Small intestine (tissue), 7 donors: ENCODE measurements around the gene PLAAT1. TPM values are rescaled to one million over a fixed set of nuclear protein-coding genes. Genes with fewer than 3 reads are reported as not detected.

Source experiments
- DNase-seq, 2 donors: peaks; one replicate each; pipeline versions ENCODE4 v3.0.0 to v3.0.0-alpha.2; 2013
- FAIRE-seq: peaks from 2 replicates; lab custom pipeline; 2012; peaks lifted over from hg19 to GRCh38; lab: Jason Lieb, UNC
- H3K27ac ChIP-seq, 3 donors: one replicate each; pipeline ENCODE4 v1.5.1; 2013; ENCODE audit warnings: low read length in 2 of 3, mild to moderate bottlenecking in 2 of 3, control low read depth in 1 of 3, inconsistent platforms in 1 of 3, low read depth in 1 of 3, moderate library complexity in 1 of 3
- H3K27me3 ChIP-seq, 3 donors: one replicate each; pipeline ENCODE4 v1.6.1; 2013; ENCODE audit warnings: low read length in 3 of 3, inconsistent platforms in 1 of 3; ENCODE audit not compliant: control insufficient read depth in 3 of 3, insufficient read depth in 3 of 3
- H3K36me3 ChIP-seq, 3 donors: one replicate each; pipeline ENCODE4 v1.6.1; 2013; ENCODE audit warnings: low read length in 3 of 3, inconsistent platforms in 1 of 3, low read depth in 1 of 3, mild to moderate bottlenecking in 1 of 3, moderate library complexity in 1 of 3; ENCODE audit not compliant: control insufficient read depth in 3 of 3, insufficient read depth in 2 of 3
- H3K4me1 ChIP-seq, 3 donors: one replicate each; pipeline ENCODE4 v1.6.1; 2013; ENCODE audit warnings: low read length in 2 of 3, inconsistent platforms in 1 of 3, low read depth in 1 of 3, mild to moderate bottlenecking in 1 of 3, moderate library complexity in 1 of 3; ENCODE audit not compliant: control insufficient read depth in 3 of 3, insufficient read depth in 2 of 3
- H3K4me3 ChIP-seq, 3 donors: one replicate each; pipeline ENCODE4 v1.5.1; 2013; ENCODE audit warnings: low read length in 3 of 3, control low read depth in 1 of 3, inconsistent platforms in 1 of 3, low read depth in 1 of 3, mild to moderate bottlenecking in 1 of 3, moderate library complexity in 1 of 3
- H3K9me3 ChIP-seq, 2 donors: one replicate each; pipeline ENCODE4 v1.6.1; 2013; ENCODE audit warnings: low read depth in 1 of 2, low read length in 1 of 2; ENCODE audit not compliant: control insufficient read depth in 2 of 2, insufficient read depth in 1 of 2
- WGBS, 3 donors: extraction: QIAGEN DNeasy Blood & Tissue Kit; methylation state at CpG; one replicate each; pipeline ENCODE4 v1.1.7; 2013; 5-methylcytosine and 5-hydroxymethylcytosine counted together
- polyA plus RNA-seq, 4 donors: library from polyadenylated mRNA; stranded (reverse) in 3 of 4; unstranded in 1 of 4; fragments of 200-250 nt in 3 of 4; fragments of 120-200 nt in 1 of 4; gene quantifications; one replicate each; pipeline versions ENCODE4 v1.2.1 to v1.2.3, GENCODE V29; 2013
- donor health status: healthy with polysubstance abuse.
- donor health status: control.
- donor health status: control.
- donor health status: Bipolar disorder and iron deficiency.
- donor health status: healthy.

The PLAAT1 gene
- polyA plus RNA-seq, 4 donors, result 0.06 to 0.81 (median 0.12) TPM; not detected in 1

GRCh38 chr3:193240436-193240849 is 579 bp upstream of the PLAAT1 start:
- H3K4me3 ChIP-seq, result peak overlapping the region in 2 of 3 donors; percentile 46 to 47
- no peak for DNase-seq
- no peak overlapping the region for H3K27ac ChIP-seq
- H3K36me3 ChIP-seq, result no peaks in the 10 kb centered on the region
- WGBS, 3 donors, result 0 to 6% (median 5%) methylated on average over 8 to 9 of the region's 9 CpGs
- H3K9me3 ChIP-seq, result peaks cover 0 to 2% of the 10 kb centered on the region in 2 donors
- no peak for FAIRE-seq
- H3K27me3 ChIP-seq, result peaks cover 0 to 21% (median 3%) of the 10 kb centered on the region in 3 donors
- H3K4me1 ChIP-seq, result peaks cover 0 to 2% (median 0%) of the 10 kb centered on the region in 3 donors

GRCh38 chr3:193241716-193242115 is 694 bp downstream of the PLAAT1 start:
- no peak for DNase-seq
- H3K27me3 ChIP-seq, result peaks cover 0 to 21% (median 3%) of the 10 kb centered on the region in 3 donors
- peak overlapping the region in 1 of 3 donors; percentile 19 for H3K4me3 ChIP-seq
- H3K9me3 ChIP-seq, result peaks cover 0 to 2% of the 10 kb centered on the region in 2 donors
- peaks cover 0 to 2% (median 0%) of the 10 kb centered on the region in 3 donors for H3K4me1 ChIP-seq
- no peaks in the 10 kb centered on the region for H3K36me3 ChIP-seq
- FAIRE-seq, result no peak
- 83 to 90% (median 86%) methylated on average over 11 of the region's 11 CpGs for WGBS, 3 donors
- H3K27ac ChIP-seq, result no peak overlapping the region

- Histone ChIP-seq H3K9me3 (peaks cover 2 to 5% of the 10 kb centered on the region in 2 donors), H3K27ac (no peak overlapping the region), H3K27me3 (peaks cover 0 to 21% (median 3%) of the 10 kb centered on the region in 3 donors), H3K36me3 (no peaks in the 10 kb centered on the region), H3K4me3 (no peak overlapping the region), H3K4me1 (peaks cover 0 to 2% (median 0%) of the 10 kb centered on the region in 3 donors)
- DNase-seq (no peak), FAIRE-seq (no peak)
- 82 to 87% (median 84%) methylated on average over 3 of the region's 3 CpGs for WGBS, 3 donors
These were observed 2.5 kb downstream of the PLAAT1 start for GRCh38 chr3:193243571-193243970.

GRCh38 chr3:193248848-193249468 is 7.9 kb downstream of the PLAAT1 start:
- DNase-seq, result no peak
- Histone ChIP-seq H3K4me3 (no peak overlapping the region), H3K9me3 (peaks cover 0 to 16% of the 10 kb centered on the region in 2 donors), H3K4me1 (no peaks in the 10 kb centered on the region), H3K36me3 (no peaks in the 10 kb centered on the region), H3K27ac (no peak overlapping the region), H3K27me3 (no peaks in the 10 kb centered on the region)
- FAIRE-seq, result no peak
- WGBS, 3 donors, result 46 to 90% (median 84%) methylated on average over 2 of the region's 2 CpGs

GRCh38 chr3:193250492-193250891 is 9.5 kb downstream of the PLAAT1 start:
- H3K27ac ChIP-seq, result no peak overlapping the region
- no peak for DNase-seq
- H3K4me3 ChIP-seq, result no peak overlapping the region
- no peaks in the 10 kb centered on the region for H3K27me3 ChIP-seq
- no peak for FAIRE-seq
- H3K36me3 ChIP-seq, result no peaks in the 10 kb centered on the region
- H3K9me3 ChIP-seq, result peaks cover 0 to 16% of the 10 kb centered on the region in 2 donors
- H3K4me1 ChIP-seq, result no peaks in the 10 kb centered on the region
- WGBS, 3 donors, result 73 to 87% (median 77%) methylated on average over 4 of the region's 4 CpGs

GRCh38 chr3:193253986-193254660 is 13.1 kb downstream of the PLAAT1 start:
- FAIRE-seq, result no peak
- no peak for DNase-seq
- no peaks in the 10 kb centered on the region for H3K36me3 ChIP-seq
- no peaks in the 10 kb centered on the region for H3K4me1 ChIP-seq
- H3K27me3 ChIP-seq, result no peaks in the 10 kb centered on the region
- no peak overlapping the region for H3K4me3 ChIP-seq
- H3K27ac ChIP-seq, result no peak overlapping the region
- WGBS, 3 donors, result 44 to 54% (median 50%) methylated on average over 3 of the region's 3 CpGs
- H3K9me3 ChIP-seq, result peaks cover 0 to 11% of the 10 kb centered on the region in 2 donors

GRCh38 chr3:193261970-193262369 is 20.9 kb downstream of the PLAAT1 start:
- FAIRE-seq (no peak), DNase-seq (no peak)
- no peaks in the 10 kb centered on the region for H3K36me3 ChIP-seq
- no peak overlapping the region for H3K27ac ChIP-seq
- H3K4me1 ChIP-seq, result no peaks in the 10 kb centered on the region
- H3K4me3 ChIP-seq, result no peak overlapping the region
- no peaks in the 10 kb centered on the region for H3K27me3 ChIP-seq
- H3K9me3 ChIP-seq, result no peaks in the 10 kb centered on the region
- WGBS, 3 donors, result 89 to 96% (median 93%) methylated on average over 1 of the region's 1 CpG

- Histone ChIP-seq H3K4me1 (no peaks in the 10 kb centered on the region), H3K27me3 (no peaks in the 10 kb centered on the region), H3K4me3 (no peak overlapping the region), H3K9me3 (no peaks in the 10 kb centered on the region), H3K27ac (no peak overlapping the region), H3K36me3 (no peaks in the 10 kb centered on the region)
- no peak for FAIRE-seq
- no peak for DNase-seq
- 77 to 84% (median 84%) methylated on average over 5 of the region's 5 CpGs for WGBS, 3 donors
These were observed 21.7 kb downstream of the PLAAT1 start for GRCh38 chr3:193262707-193263106.
